Prostate gland (tissue), 2 donors: ENCODE data around the gene RBP5.

Experiments used
- POLR2A ChIP-seq: fragments of 450-650 bp; IDR thresholded peaks from one replicate; pipeline ENCODE4 v1.6.1; 2016; ENCODE audit warnings: antibody characterized with exemption, mild to moderate bottlenecking
- POLR2AphosphoS5 ChIP-seq: sonication (generic); formaldehyde crosslinking; IDR thresholded peaks from one replicate; pipeline ENCODE4 v1.6.1; 2017; ENCODE audit warnings: antibody characterized with exemption
- TF ChIP-seq, protein P1 (sequence below), 4 experiments: fragments of 200-600 bp in 2 of 4; fragments of 450-650 bp in 2 of 4; sonication (generic) in 2 of 4; IDR thresholded peaks; 1 replicate in 3 of 4; 2 replicates in 1 of 4; pipeline ENCODE4 v1.5.1; 2016 to 2019; ENCODE audit warnings: antibody characterized with exemption in 4 of 4, mild to moderate bottlenecking in 2 of 4, moderate library complexity in 2 of 4

DNA sequence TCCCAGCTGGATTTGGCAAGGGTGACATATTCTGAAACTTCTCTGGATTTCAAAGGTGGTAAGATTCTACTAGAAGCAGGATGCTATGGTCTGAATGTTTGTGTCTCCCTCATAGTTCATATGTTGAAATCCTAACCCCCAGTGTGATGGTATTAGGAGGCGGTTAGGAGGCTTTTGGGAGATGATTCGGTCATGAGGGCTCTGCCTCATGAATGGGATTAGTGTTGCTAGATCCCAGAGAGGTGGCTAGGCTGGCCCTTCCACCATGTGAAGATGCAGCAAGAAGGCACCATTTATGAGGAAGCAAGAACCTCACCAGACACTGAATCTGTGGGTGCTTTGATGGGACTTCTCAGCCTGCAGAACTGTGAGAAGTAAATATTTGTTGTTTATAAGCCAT lies 49.8 kb upstream of the RBP5 start:
- TF ChIP-seq POLR2A = no peak
- no peak for TF ChIP-seq POLR2AphosphoS5
- TF ChIP-seq, protein P1, sequence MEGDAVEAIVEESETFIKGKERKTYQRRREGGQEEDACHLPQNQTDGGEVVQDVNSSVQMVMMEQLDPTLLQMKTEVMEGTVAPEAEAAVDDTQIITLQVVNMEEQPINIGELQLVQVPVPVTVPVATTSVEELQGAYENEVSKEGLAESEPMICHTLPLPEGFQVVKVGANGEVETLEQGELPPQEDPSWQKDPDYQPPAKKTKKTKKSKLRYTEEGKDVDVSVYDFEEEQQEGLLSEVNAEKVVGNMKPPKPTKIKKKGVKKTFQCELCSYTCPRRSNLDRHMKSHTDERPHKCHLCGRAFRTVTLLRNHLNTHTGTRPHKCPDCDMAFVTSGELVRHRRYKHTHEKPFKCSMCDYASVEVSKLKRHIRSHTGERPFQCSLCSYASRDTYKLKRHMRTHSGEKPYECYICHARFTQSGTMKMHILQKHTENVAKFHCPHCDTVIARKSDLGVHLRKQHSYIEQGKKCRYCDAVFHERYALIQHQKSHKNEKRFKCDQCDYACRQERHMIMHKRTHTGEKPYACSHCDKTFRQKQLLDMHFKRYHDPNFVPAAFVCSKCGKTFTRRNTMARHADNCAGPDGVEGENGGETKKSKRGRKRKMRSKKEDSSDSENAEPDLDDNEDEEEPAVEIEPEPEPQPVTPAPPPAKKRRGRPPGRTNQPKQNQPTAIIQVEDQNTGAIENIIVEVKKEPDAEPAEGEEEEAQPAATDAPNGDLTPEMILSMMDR (IDR thresholded peaks at IDR 0.05) = no peak
